ENCODE results near the gene FAT1.
A peak's percentile ranks its signal among the peaks of the same experiment; 100 is the strongest.

The FAT1 gene, protein sequence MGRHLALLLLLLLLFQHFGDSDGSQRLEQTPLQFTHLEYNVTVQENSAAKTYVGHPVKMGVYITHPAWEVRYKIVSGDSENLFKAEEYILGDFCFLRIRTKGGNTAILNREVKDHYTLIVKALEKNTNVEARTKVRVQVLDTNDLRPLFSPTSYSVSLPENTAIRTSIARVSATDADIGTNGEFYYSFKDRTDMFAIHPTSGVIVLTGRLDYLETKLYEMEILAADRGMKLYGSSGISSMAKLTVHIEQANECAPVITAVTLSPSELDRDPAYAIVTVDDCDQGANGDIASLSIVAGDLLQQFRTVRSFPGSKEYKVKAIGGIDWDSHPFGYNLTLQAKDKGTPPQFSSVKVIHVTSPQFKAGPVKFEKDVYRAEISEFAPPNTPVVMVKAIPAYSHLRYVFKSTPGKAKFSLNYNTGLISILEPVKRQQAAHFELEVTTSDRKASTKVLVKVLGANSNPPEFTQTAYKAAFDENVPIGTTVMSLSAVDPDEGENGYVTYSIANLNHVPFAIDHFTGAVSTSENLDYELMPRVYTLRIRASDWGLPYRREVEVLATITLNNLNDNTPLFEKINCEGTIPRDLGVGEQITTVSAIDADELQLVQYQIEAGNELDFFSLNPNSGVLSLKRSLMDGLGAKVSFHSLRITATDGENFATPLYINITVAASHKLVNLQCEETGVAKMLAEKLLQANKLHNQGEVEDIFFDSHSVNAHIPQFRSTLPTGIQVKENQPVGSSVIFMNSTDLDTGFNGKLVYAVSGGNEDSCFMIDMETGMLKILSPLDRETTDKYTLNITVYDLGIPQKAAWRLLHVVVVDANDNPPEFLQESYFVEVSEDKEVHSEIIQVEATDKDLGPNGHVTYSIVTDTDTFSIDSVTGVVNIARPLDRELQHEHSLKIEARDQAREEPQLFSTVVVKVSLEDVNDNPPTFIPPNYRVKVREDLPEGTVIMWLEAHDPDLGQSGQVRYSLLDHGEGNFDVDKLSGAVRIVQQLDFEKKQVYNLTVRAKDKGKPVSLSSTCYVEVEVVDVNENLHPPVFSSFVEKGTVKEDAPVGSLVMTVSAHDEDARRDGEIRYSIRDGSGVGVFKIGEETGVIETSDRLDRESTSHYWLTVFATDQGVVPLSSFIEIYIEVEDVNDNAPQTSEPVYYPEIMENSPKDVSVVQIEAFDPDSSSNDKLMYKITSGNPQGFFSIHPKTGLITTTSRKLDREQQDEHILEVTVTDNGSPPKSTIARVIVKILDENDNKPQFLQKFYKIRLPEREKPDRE (N-terminal part only)

DNA sequence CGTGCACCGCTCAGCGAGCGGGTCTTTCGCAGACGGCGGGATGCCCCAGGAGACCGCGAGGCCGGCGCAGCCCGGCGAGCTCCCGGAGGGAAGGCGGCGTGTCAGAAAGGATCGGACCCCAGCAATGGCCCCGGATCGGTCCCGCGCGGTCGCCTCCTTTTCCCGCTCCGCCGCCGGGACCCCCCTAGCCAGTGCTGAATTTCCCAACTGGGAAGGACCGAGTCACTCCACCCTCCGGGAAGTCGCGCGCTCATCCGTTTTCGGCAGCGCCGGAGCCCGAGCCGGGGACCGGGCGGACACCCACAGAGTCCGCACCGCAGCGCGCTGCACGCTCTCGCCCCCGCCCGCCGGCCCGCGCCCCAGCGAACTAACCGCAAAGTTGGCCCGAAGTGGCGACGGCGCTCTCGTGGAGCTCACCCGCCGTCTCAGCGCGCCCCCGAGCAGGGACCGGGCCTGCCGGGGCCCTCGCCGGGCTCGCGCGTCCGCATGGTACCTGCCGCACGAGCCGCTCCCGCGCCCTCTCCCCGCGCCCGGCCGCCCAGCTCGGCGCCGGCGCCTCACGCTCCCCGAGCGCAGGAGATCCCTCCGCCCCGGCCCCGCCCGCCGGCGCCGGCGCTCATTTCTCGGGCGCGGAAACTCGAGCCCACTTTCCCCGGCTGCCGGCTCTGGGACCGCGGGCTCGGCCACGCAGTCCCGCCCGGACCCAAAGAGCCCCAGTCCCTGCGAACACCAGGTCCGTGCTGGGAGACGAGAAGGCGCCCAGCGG, at the start of gene FAT1:
Gene FAT1 (minus strand): TSS at position 565 of the 766 bp plus-strand sequence. CDS start 14,029 bp downstream, outside the sequence.
- peak within 1 kb of the TSS; percentile 100 for H3K4me3 ChIP-seq (ENCODE audit: low read depth, low read length)
- no peak for TF ChIP-seq CTCF (IDR thresholded peaks at IDR 0.05; ENCODE audit: low read depth, low read length)

DNA sequence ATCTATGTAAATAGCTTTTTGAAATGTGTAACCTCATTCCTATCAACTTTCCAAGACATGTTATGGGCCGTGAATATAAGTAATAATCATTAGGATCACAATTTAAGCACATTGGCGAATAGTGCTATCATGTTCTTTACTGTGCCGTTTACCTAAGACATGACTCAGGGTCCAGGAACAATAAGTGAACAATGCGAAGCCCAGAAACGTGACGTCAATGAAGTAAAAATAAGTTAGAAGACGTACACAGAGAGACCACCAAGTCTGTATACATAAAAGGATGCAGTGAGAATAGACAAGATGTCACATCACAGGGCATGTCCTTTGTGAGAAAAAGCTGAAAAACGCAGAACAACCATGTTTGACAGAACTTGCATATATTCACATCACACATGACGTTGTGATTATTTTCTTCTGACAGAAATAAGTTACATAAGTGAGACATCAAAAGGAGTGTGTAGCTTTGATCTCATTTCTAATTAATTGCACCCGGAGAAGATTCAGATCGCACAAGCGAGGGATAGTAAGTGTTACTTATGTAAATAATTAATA, 49.4 kb upstream of the FAT1 start:
- no peak for TF ChIP-seq CTCF (IDR thresholded peaks at IDR 0.05; ENCODE audit: low read depth, low read length)
- no peak overlapping the region for H3K4me3 ChIP-seq (ENCODE audit: low read depth, low read length)

DNA sequence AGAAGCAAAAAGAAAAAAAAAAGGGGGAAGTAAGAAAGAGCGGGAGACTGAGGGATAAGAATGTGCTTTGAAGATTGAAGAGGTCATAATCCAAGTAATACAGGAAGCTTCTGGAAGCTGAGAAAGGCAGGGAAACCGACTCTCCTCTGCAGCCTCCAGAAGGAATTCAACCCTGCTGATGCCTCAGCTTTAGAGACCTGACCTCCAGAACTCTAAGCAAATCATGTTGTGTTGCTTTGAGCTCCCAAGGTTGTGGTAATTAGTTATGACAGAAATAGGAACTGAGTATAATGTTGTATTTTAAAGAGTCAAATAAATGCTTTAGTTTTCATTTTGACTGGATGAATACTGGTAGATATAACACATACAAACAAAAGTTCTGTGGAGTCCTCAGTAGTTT, 48.0 kb upstream of the FAT1 start:
- TF ChIP-seq CTCF (IDR thresholded peaks at IDR 0.05; ENCODE audit: low read depth, low read length), result no peak
- no peak overlapping the region for H3K4me3 ChIP-seq (ENCODE audit: low read depth, low read length)

DNA sequence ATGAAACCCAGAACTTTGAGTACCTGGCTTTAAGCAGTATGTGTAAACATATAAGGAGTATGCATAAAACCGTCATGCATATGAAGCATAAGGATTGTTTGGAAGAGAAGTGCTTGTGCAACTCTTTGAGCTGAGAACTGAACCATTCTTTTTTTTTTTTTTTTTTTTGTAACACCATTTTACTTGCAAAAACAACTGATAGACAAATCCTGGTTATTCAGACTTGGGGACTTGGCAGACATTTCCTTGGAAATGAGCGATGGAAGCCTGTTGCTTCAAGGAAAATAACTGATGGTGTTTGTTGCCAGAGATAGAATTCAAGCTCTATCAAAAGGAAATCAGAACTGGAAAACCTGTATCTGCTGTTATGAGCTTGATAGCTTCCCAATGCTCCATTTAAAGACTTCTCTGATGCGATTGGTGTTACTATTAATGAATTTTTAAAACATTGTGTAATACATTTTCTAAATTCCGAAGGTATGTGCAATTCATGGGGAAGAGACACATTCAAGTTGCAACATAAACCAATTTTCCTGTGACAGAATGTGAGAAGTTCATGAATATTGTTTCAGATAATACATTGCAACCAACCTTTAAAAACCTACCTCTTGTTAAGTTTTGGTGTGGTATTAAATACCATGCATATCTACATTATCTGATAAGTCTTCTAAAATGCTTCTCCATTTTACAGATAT, 47.0 kb upstream of the FAT1 start:
- no peak overlapping the region for H3K4me3 ChIP-seq (ENCODE audit: low read depth, low read length)
- no peak for TF ChIP-seq CTCF (IDR thresholded peaks at IDR 0.05; ENCODE audit: low read depth, low read length)

- H3K4me3 ChIP-seq (ENCODE audit: low read depth, low read length), result no peak overlapping the region
- no peak for TF ChIP-seq CTCF (IDR thresholded peaks at IDR 0.05; ENCODE audit: low read depth, low read length)
Observed at GRCh38 chr4:186767794-186768193, 44.1 kb upstream of the FAT1 start.

All from WI38 (cell line).